Endodermal cell (in vitro differentiated cells): ENCODE results near the gene ZNF611. TPM values are rescaled to one million over a fixed set of nuclear protein-coding genes. Genes with fewer than 3 reads are reported as not detected.

Experiments used
- DNase-seq: peaks from one replicate; pipeline ENCODE4 v3.0.0-alpha.2; 2017
- H3K27ac ChIP-seq: 2 replicates; pipeline ENCODE4 v1.5.1; 2013; ENCODE audit warnings: mild to moderate bottlenecking, low read depth, low read length, moderate library complexity
- H3K27me3 ChIP-seq: 2 replicates; pipeline ENCODE4 v1.6.1; 2013; ENCODE audit warnings: mild to moderate bottlenecking, low read length, moderate library complexity; ENCODE audit not compliant: insufficient read depth, control insufficient read depth, poor library complexity, severe bottlenecking
- H3K36me3 ChIP-seq: 2 replicates; pipeline ENCODE4 v1.7.0; 2013; ENCODE audit warnings: mild to moderate bottlenecking, low read length, moderate library complexity; ENCODE audit not compliant: control insufficient read depth, insufficient read depth
- H3K4me1 ChIP-seq: one replicate; pipeline ENCODE4 v1.7.0; 2013; ENCODE audit warnings: low read length; ENCODE audit not compliant: control insufficient read depth, insufficient read depth
- H3K4me3 ChIP-seq: 2 replicates; pipeline ENCODE4 v1.5.1; 2013; ENCODE audit warnings: mild to moderate bottlenecking, low read length, moderate library complexity
- H3K9ac ChIP-seq: 2 replicates; pipeline ENCODE4 v1.6.1; 2013; ENCODE audit warnings: mild to moderate bottlenecking, low read length, moderate library complexity; ENCODE audit not compliant: poor library complexity, severe bottlenecking; ENCODE audit errors: extremely low read depth
- H3K9me3 ChIP-seq: 2 replicates; pipeline ENCODE4 v1.6.1; 2013; ENCODE audit warnings: mild to moderate bottlenecking, low read length, moderate library complexity; ENCODE audit not compliant: control insufficient read depth
- H3K27ac Mint-ChIP-seq: 2 replicates; pipeline ENCODE4 v1.8.0; 2020; ENCODE audit warnings: mixed read lengths
- H3K27me3 Mint-ChIP-seq: 2 replicates; pipeline ENCODE4 v1.8.0; 2021; ENCODE audit warnings: mild to moderate bottlenecking, mixed read lengths; ENCODE audit not compliant: insufficient read depth
- H3K36me3 Mint-ChIP-seq: 2 replicates; pipeline ENCODE4 v1.8.0; 2020; ENCODE audit warnings: low read depth, mixed read lengths
- H3K4me1 Mint-ChIP-seq: 2 replicates; pipeline ENCODE4 v1.8.0; 2020; ENCODE audit warnings: mixed read lengths
- H3K4me3 Mint-ChIP-seq: 2 replicates; pipeline ENCODE4 v1.8.0; 2020; ENCODE audit warnings: mild to moderate bottlenecking, moderate library complexity, mixed read lengths
- H3K9me3 Mint-ChIP-seq: 2 replicates; pipeline ENCODE4 v1.8.0; 2020; ENCODE audit warnings: mild to moderate bottlenecking, mixed read lengths
- CTCF ChIP-seq: fragments of 200-600 bp; sonication (generic); conservative IDR thresholded peaks from 2 replicates; pipeline ENCODE4 v1.5.0; 2021; ENCODE audit warnings: antibody characterized with exemption, mild to moderate bottlenecking
- WGBS, 2 experiments: methylation state at CpG; one replicate each; pipeline versions ENCODE4 v1.1.5 to v1.1.7; 2013; ENCODE audit warnings: missing lambda C conversion rate in 2 of 2, mixed read lengths in 1 of 2; ENCODE audit not compliant: insufficient coverage in 1 of 2, insufficient read length in 1 of 2; 5-methylcytosine and 5-hydroxymethylcytosine counted together
- total RNA-seq, 2 donors: library from RNA; stranded (reverse); fragmentation: NEBNext Ultra II Directional in 1 of 2; extraction: Animal tissue kit (Norgen Biotek cat#: 25700) in 1 of 2; gene quantifications; 2 replicates in 1 of 2; 3 replicates in 1 of 2; pipeline ENCODE4 v1.2.1, GENCODE V29; 2021

ZNF611 gene
- total RNA-seq, 2 donors from 2014 or later: 96.9 to 136 TPM

GRCh38 chr19:52691737-52692136, 43.1 kb downstream of the ZNF611 start:
- H3K9me3 Mint-ChIP-seq: peaks cover 12% of the 10 kb centered on the region
- Histone ChIP-seq H3K27me3 (no peaks in the 10 kb centered on the region), H3K36me3 (no peaks in the 10 kb centered on the region), H3K9ac (no peak overlapping the region), H3K9me3 (peaks cover 12% of the 10 kb centered on the region), H3K4me1 (peaks cover 9% of the 10 kb centered on the region), H3K27ac (no peak overlapping the region), H3K4me3 (peak overlapping the region; percentile 99)
- peaks cover 15% of the 10 kb centered on the region for H3K36me3 Mint-ChIP-seq
- peaks cover 28% of the 10 kb centered on the region for H3K4me1 Mint-ChIP-seq
- peak; percentile 11 for TF ChIP-seq CTCF
- H3K27ac Mint-ChIP-seq: peak overlapping the region; percentile 24
- no peaks in the 10 kb centered on the region for H3K27me3 Mint-ChIP-seq
- peak overlapping the region; percentile 79 for H3K4me3 Mint-ChIP-seq
- 69 to 70% methylated on average over 2 of the region's 2 CpGs for WGBS, 2 experiments
- DNase-seq: no peak

GRCh38 chr19:52691215-52691610, 43.6 kb downstream of the ZNF611 start:
- DNase-seq: peak; percentile 52
- peaks cover 27% of the 10 kb centered on the region for H3K4me1 Mint-ChIP-seq
- TF ChIP-seq CTCF: no peak
- H3K27ac Mint-ChIP-seq: peak overlapping the region; percentile 92
- peaks cover 9% of the 10 kb centered on the region for H3K4me1 ChIP-seq
- H3K9ac ChIP-seq: peak overlapping the region; percentile 60
- no peaks in the 10 kb centered on the region for H3K36me3 ChIP-seq
- peak overlapping the region; percentile 82 for H3K27ac ChIP-seq
- H3K27me3 ChIP-seq: no peaks in the 10 kb centered on the region
- peaks cover 12% of the 10 kb centered on the region for H3K9me3 ChIP-seq
- peaks cover 15% of the 10 kb centered on the region for H3K36me3 Mint-ChIP-seq
- 41 to 55% methylated on average over 15 of the region's 15 CpGs for WGBS, 2 experiments
- no peaks in the 10 kb centered on the region for H3K27me3 Mint-ChIP-seq
- peak overlapping the region; percentile 79 for H3K4me3 Mint-ChIP-seq
- peak overlapping the region; percentile 99 for H3K4me3 ChIP-seq
- H3K9me3 Mint-ChIP-seq: peaks cover 12% of the 10 kb centered on the region

- Histone ChIP-seq H3K9ac (peak overlapping the region; percentile 92), H3K27ac (peak overlapping the region; percentile 82), H3K36me3 (peaks cover under 1% of the 10 kb centered on the region), H3K4me3 (peak overlapping the region; percentile 99), H3K4me1 (peaks cover 9% of the 10 kb centered on the region), H3K27me3 (no peaks in the 10 kb centered on the region), H3K9me3 (peaks cover 12% of the 10 kb centered on the region)
- peak; percentile 97 for DNase-seq
- Mint-ChIP-seq H3K36me3 (peaks cover 15% of the 10 kb centered on the region), H3K27ac (peak overlapping the region; percentile 92), H3K4me3 (peak overlapping the region; percentile 79), H3K4me1 (peaks cover 24% of the 10 kb centered on the region), H3K27me3 (no peaks in the 10 kb centered on the region), H3K9me3 (peaks cover 12% of the 10 kb centered on the region)
- TF ChIP-seq CTCF: peak; percentile 63
- 0 to 1% methylated on average over 23 to 46 of the region's 47 CpGs for WGBS, 2 experiments
Measured at GRCh38 chr19:52690369-52691214, 44.3 kb downstream of the ZNF611 start.
